ENCODE data around the gene PIP5K1C. TPM values are rescaled to one million over a fixed set of nuclear protein-coding genes. Genes with fewer than 3 reads are reported as not detected.

PIP5K1C gene
- total and polyA plus RNA-seq, 9 of the 15 experiments (the other 6 are each of a cell fraction or from before 2014, with no cell fraction given): 0.38 to 22.1 (median 4.1) TPM

GRCh38 chr19:3604227-3604986, 95.9 kb downstream of the PIP5K1C start:
- ChIA-PET POLR2A (interaction anchor here (0.6 to 1.1 kb wide), 3 partner anchors 15 to 49 kb away, joined by 3 to 4 read pairs (median 3); no protein-coding TSS in a partner anchor), CTCF (ENCODE audit: low intra/inter-chr PET ratio) (no interaction called here)
- Histone ChIP-seq H3K27me3 (ENCODE audit: control insufficient read depth in 2 of 2, insufficient read depth in 2 of 2, low read length in 2 of 2) (no peaks in the 10 kb centered on the region), H3K9me3 (replicated peaks; ENCODE audit: control insufficient read depth, insufficient read depth, low read depth, low read length) (no peaks in the 10 kb centered on the region), H3K27ac (ENCODE audit: extremely low read depth, low read depth, low read length) (no peak overlapping the region), H4K20me1 (replicated peaks; ENCODE audit: control insufficient read depth, insufficient read depth, low read length) (no peaks in the 10 kb centered on the region), H3K36me3 (ENCODE audit: control insufficient read depth, insufficient read depth, low read length) (peaks cover 24% of the 10 kb centered on the region; the same call in 1 of the 3 replicates), H3K4me1 (replicated peaks in 1 of 2; ENCODE audit: control insufficient read depth in 2 of 2, insufficient read depth in 2 of 2, low read length in 2 of 2) (peaks cover 33 to 74% of the 10 kb centered on the region in 2 experiments), H3K9ac (ENCODE audit: insufficient read depth in 1 of 2, low read depth in 2 of 2, low read length in 2 of 2) (peak overlapping the region; percentile 0 to 80; a peak in 2 of 4 replicates), H3K4me3 (peak overlapping the region; percentile 89; the same call in 1 of the 2 replicates), H3K79me2 (ENCODE audit: control insufficient read depth, insufficient read depth, low read length) (peaks cover 44% of the 10 kb centered on the region), H2AFZ (ENCODE audit: low read depth, low read length) (no peak overlapping the region), H3K9me1 (ENCODE audit: control insufficient read depth, insufficient read depth, low read length) (peaks cover 2% of the 10 kb centered on the region), H3K4me2 (ENCODE audit: insufficient read depth, low read length) (peak overlapping the region; percentile 91)
- intact Hi-C loops (cut with micrococcal nuclease) (loop anchor here (10.0 kb wide), 1 partner anchor 60 kb away; no protein-coding TSS in a partner anchor), in situ Hi-C loops (cut with MboI) (no loop called here)
- TF ChIP-seq ZNF740 (CRISPR knock-in tag; IDR thresholded peaks at IDR 0.05) (no peak), ZNF740 (tag; IDR thresholded peaks at IDR 0.05) (no peak), ID3 (CRISPR knock-in tag; IDR thresholded peaks at IDR 0.05) (no peak), ID3 (tag; IDR thresholded peaks at IDR 0.05) (no peak), RBBP5 (IDR thresholded peaks at IDR 0.05; ENCODE audit: borderline replicate concordance, insufficient read depth, low read length, poor library complexity, severe bottlenecking) (peak; percentile 15), SIRT6 (IDR thresholded peaks at IDR 0.05; ENCODE audit: low read depth, low read length) (no peak), ZNF699 (CRISPR knock-in tag; IDR thresholded peaks at IDR 0.05; ENCODE audit: insufficient replicate concordance) (no peak)
- DNase-seq (ENCODE audit: extremely low read depth in 1 of 4, low spot score in 3 of 4) (no peak), ATAC-seq (no peak), FAIRE-seq (no peak)
- 85% methylated on average over 18 of the region's 27 CpGs for WGBS (ENCODE audit: insufficient coverage, low coverage, missing lambda C conversion rate)
- BruUV-seq (replicated peaks): no TSS peak
